ENCODE data around the gene IGLL5. TPM values are rescaled to one million over a fixed set of nuclear protein-coding genes. Genes with fewer than 3 reads are reported as not detected.

Gene IGLL5
- total RNA-seq, 1 donor from 2014 or later = 1.2 TPM

DNA sequence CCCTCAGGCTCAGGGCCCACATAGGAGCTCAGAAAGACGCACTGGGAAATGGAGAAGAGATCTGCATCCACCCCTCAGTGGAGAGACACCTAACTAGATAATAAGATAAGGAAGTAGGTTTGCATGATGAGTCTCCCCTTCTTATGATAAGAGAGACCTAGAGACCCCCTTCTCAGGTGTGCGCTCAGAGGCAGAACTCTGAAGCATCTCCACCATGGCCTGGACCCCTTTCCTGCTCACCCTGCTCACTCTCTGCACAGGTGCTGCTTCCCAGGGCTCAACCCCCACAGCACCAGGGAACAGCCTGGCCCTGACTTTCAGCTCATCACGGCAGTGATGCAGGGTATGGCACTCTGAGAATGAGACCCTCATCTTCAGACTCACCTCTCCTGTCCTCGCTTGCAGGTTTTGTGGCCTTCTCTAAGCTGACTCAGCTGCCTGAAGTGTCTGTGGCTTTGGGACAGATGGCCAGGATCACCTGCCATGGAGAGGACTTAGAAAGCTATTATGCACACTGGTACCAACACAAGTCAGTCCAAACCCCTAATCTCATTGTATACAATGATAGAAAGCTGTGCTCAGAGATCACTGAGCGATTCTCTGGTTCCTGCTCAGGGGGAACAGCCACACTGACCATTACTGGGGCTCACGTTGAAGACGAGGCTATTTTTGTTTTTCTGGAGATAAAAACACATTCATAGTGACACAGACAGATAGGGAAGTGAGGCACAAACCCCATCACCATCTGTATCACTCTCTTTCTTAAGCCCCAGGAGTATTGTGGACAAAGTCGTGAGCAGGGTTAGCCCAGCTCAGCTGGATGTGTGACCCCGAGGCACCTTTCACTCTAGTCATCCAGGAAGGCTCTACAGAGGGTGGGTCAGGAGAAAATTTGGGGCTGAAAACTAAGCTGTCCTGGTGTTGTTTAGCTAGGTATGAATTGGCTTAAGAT is 29.7 kb upstream of the IGLL5 start:
- no peak for ATAC-seq
- peak; percentile 16 for DNase-seq (ENCODE audit: low spot score)

DNA sequence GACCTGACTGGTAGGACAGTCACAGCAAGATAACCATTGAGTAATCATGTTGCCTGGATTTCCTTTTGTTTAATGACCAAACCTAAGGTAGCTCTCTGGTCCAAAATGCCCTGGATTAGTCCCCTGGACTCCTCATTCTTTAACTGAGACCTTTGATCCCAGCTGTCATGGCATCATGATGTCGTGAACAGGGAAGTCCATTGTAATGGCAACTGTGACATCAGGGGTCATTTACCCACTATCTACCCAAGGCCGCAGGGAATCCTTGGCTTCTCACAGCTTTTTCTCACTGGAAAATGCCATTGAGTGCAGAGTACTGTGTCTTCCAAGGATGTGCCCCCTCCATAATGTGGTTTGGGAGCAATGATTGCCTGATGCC is 29.1 kb upstream of the IGLL5 start:
- ATAC-seq (no peak), DNase-seq (ENCODE audit: low spot score) (peak; percentile 19)

DNA sequence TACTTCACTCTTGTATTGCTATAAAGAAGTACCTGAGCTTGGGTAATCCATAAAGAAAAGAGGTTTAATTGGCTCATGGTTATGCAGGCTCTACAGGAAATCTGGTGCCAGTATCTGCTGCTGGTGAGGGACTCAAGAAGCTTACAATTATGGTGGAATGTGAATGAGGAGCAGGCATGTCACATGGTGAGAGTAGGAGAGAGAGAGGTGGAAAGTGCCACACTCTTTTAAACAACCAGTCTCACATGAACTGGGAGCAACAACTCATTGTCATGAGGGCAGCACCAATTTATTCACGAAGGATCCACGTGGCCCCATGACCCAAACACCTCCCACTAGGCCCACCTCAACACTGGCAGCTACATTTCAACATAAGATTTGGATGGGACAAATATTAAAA is 24.6 kb upstream of the IGLL5 start:
- no peak for ATAC-seq
- DNase-seq (ENCODE audit: low spot score) = no peak

DNA sequence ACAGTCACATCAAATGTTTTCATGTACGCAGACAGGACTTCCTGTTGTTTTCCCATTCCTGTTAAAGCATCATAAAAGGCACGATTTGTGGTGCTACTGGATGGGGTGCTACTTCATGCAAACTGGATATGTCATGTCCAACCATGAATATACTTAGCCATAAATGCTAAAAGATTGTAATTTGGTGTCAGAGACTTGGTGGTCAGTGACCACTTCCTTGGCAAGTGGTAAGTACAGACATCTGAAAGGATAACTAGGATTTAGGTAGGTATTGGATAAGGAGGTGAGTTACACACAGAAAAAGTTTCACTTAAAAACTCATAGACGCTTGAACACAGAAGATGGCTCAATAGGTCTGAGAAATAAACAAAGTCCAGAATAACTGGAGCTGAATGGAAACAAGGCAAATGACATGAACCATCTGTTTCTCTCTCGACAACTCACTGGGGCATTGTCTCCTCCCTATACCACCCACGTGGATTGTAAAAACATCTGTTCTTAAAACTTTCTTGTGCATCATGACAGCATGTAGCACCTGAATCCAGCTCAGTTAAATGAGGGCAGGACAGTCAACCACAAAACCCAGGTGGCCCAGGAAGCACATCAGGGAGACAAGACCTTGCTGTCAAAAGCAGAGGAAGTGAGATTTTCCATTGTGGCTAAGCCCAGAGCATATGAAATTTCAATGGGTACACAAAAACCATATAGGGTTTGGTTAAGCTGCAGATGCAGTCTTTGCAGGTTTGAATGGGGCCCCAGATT is 22.1 kb upstream of the IGLL5 start:
- no peak for DNase-seq (ENCODE audit: low spot score)
- no peak for ATAC-seq

DNA sequence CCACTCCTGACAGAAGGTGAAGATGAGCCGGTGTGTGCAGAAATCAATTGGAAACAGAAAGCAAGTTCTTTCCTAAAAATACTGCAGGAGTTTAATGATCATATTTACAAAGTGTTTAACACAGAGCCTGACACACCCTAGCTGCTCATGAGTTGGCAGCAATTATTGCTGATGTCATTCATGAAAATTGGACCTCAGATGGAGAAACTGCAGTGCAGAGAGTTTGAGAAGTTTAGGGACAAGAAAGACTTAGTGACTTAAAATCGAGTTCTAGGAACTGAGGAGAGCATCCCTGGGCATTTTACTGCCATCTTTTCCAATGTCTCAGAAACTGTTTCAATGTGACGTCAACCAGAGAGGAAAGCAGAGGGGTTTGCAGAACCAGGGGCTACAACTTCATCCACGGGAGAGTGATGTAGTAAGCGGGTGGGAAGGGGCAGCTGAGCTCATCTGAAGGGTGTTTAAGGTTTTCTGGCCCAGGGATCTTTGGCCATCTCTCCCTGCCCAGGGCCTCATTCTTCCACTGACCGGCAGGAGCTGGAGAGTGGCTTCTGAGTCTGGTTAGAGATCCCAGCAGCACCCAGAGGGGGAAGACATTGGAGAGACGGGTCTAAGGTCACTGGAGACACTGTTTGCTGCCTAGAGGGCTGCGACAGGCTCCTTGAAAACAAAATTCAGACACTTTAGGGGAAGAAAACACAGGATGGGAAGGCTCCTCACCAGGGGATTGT is 21.1 kb upstream of the IGLL5 start:
- DNase-seq (ENCODE audit: low spot score) (no peak), ATAC-seq (no peak)

DNA sequence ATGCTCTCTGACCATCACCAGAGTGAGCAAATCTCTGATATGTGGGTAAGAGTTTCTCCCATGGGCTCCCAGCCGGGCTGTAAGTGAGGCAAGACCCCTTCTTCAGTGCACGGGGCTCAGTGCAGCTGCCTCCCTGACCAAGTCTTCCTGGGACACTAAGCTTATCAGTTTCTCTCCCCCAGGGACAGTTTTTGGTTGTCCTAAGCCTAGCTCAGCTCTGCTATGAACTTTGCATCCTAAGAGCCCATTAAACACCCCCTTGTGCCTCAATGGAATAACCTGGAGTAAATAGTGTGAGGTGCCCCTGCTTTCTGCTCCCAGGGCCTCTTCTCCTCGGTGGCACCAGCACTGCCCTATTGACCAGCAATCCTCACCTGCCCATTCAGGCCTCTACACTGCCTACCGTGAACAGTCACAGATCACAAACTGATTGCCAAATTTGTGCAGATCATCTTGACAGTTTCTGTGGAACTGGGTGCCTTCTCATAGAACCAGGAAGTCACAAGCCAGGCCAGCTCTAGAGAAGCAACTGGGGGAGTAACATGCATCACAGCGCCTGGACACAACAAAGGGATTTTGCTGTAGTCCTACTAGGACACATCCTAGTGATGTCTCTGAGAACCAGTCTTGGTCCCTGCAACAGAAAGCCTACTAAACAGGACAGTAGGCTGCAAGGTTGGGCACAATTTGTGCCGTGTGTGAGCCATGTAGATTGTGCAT is 19.5 kb upstream of the IGLL5 start:
- DNase-seq (ENCODE audit: low spot score) (no peak), ATAC-seq (no peak)

DNA sequence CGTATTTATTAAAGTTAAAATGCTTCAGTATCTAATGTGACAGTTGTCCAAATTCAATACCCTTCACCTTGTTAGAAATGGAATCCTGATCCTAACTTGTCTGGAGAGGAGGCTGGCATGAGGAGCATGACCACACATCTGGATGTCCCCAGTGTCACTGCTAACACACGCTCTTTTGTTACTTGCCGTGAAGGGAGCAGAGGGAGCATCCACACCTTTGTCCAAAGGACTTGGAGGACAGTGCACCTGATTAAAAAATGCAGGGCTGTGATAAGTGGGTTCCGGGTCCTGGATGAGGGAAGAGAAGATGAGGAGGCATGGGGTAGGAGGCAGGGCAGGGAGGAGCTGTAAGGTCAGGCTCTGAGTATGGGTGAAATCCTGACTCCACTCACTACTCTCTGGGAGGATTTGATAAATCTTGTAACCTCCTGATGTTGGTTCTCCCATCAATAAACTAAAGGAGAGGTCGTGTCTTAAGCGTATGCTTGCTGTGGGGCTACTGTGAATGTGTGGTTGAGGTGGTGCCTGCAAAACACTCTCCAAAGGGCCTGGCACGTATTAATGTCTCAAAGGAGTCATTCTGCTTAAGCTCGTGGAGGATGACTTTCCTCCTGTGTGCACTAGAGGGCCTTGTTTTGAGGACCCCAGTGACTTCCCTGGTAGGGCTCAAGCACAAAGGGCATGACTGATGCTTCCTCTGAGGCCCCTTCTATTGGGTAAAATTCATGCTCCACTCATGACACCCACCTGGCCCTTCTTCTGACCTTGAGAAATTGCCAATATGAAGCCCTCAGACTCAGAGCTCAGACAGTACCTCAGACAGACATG is 16.8 kb upstream of the IGLL5 start:
- DNase-seq (ENCODE audit: low spot score) (no peak), ATAC-seq (no peak)

DNA sequence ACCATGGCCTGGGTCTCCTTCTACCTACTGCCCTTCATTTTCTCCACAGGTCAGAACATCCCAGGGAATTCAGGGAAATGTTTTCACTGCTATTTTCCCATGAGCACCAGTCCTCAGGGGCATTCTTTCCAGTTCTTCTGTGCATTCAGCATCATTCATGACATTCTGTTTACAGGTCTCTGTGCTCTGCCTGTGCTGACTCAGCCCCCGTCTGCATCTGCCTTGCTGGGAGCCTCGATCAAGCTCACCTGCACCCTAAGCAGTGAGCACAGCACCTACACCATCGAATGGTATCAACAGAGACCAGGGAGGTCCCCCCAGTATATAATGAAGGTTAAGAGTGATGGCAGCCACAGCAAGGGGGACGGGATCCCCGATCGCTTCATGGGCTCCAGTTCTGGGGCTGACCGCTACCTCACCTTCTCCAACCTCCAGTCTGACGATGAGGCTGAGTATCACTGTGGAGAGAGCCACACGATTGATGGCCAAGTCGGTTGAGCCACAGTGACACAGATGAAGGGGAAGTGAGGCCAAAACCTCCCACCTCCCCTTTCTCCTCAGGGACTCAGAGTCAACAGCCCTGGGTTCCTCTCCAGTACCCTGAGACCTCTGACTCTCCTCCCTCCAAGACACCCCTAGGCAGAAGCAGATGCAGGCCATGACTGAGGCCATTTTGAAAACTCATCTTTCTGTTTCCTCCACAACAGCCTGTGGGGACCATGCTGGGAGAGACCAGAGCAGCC is 15.9 kb upstream of the IGLL5 start:
- ATAC-seq = no peak
- DNase-seq (ENCODE audit: low spot score) = peak; percentile 24

DNA sequence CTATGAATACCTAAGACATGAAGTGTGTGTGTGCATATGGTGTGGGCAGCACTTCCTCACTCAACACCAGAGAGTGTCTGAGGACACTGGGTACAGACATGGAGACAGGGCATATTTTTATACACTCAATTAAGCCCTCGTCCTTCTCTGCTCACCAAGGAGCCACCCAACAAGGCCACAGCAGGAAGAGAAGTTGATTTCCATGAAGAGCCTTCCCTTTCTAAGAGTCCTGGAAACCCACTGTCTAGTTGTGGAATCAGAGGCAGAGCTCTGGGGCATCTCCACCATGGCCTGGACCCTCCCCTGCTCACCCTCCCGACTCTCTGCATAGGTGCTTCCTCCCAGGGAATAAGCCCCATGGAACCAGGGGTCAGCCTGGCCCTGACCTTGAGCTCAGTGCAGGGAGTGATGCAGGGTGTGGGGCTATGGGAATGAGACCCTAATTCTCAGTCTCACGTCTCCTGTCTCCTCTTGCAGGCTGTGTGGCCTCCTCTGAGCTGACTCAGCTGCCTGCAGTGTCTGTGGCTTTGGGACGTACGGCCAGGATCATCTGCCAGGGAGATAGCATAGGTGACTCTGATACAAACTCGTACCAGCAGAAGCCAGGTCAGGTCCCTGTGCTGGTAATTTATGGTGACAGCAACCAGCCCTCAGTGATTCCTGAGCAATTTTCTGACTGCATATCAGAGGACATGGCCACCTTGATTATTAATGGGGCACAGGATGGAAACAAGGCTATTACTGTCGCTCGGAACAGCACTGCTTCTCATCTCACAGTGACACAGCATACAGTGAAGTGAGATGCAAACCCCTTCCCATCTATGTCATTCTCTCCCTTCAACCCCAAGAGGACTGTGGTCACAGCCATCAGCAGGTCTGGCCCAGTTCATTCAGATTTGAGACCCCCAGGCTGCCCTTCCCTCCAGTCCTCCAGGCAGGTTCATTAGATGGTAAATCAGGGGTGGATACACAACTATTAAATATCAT is 14.6 kb upstream of the IGLL5 start:
- ATAC-seq = no peak
- DNase-seq (ENCODE audit: low spot score) = peak; percentile 23

DNA sequence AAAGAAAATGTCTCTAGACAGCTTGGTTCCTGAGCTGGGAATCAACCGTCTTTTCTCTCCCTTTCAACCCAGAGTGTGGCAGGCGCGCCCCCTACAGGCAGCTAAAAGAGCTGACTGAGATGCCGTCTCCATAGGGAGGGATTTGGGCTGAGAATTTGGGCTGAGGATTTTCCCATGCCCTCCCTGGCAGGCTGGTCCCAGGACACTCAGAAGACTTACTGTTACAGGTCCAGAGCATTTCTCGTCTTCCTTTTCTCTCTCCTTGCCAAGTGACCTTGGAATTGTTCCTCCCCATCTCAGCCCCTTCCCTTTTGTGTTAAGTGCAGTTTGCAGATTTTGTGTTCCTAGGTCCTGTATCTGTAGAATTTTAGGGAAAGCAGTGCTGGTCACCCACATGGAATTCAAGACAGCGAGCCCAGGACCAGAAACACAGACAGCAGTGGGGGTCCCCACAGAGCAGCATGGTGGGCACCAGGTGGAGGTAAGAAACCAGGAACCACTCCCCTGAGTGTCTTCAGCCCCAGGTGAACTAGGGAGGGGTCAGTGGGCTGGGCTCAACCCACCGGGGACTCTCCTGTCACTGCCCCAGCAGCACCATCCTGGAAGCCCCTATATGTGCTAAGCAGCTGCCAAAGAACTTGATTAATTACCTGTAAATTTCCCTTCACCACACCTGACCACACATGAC is 9.9 kb upstream of the IGLL5 start:
- ATAC-seq (peak; percentile 95), DNase-seq (ENCODE audit: low spot score) (peak; percentile 72)

DNA sequence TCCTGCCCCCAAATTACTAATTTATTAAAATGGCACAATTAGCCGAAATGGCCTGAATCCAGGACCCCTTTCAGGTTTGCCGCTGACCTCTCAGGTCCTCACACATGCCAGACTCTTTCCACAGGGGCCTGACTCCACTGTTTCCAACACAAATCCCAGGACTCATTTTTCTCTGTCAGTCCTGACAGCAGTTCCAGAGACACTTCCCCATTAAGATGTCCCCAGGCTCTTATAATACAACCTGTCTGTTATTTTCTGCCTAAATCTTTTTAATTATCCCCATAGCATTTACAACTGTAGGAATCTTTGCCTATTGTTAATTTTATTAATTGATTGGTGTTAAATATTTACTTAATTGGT is 9.4 kb upstream of the IGLL5 start:
- no peak for ATAC-seq
- no peak for DNase-seq (ENCODE audit: low spot score)

DNA sequence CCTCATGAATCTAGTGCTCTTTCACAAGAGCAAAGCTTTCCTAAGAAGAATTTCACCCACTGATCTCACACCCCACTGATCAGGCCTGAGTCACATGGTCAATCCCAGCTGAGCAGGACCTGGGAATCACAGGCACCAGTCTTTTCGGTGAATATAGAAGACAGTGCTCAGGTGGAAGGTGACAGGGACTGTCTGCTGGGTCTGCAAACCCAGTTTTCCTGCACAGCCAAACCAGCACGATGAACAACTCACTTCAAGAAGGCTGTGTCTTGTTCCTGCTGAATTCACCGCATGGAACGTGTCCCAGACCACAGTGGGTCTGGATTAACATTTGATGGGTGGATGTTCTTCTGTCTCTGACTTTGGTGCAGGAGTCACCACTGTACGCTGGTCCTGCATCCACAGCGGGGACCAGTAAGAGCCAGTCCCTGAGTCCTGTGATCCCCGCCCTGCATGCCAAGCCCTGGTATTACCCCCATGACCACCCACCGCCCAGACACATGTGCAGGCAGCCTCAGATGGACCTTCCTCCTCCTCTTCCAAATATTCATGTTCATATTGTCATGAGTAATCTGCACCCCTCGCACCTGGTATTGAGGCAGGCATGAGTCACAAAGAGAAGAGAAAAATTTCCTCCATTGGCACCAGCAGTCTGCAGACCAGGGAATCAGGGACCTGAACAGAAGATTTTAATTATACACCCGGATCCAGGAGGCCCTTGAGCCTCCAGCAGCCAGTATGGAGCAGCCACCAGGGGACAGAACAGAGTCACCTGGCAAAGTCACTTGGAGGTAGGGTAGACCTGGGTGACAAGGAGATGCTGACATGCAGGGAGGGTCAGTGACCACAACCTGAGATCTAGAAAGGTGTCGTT is 8.6 kb upstream of the IGLL5 start:
- no peak for ATAC-seq
- DNase-seq (ENCODE audit: low spot score) = peak; percentile 37

DNA sequence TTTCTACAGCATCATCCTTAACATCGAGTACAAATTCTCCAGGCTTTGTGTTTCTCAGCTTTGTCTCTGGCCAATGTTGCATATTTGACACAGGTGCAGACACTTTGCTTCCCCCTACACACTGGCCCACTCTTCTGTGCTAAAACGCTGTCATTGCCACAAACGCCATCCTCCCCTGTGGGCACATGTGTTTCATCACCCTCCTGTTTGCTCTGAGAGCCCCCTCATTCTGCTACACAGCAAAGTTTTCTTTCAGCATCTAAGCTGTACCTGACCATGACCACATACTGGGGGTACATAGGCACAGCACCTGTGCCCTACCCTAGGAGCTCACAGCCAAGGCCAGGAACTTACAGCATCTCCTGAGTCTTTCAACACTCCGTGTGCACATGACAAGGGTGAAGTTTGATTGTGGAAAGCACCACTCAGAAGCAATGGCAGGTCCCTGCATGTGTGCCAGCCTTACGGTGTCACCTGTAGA is 7.9 kb upstream of the IGLL5 start:
- ATAC-seq (no peak), DNase-seq (ENCODE audit: low spot score) (peak; percentile 15)

DNA sequence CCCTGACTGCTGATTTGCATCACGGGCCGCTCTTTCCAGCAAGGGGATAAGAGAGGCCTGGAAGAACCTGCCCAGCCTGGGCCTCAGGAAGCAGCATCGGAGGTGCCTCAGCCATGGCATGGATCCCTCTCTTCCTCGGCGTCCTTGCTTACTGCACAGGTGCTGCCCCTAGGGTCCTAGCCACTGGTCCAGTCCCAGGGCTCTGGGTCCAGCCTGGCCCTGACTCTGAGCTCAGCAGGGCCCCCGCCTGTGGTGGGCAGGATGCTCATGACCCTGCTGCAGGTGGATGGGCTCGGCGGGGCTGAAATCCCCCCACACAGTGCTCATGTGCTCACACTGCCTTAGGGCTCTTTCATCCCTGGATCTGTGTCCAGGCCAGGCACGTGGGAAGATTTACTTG is 7.0 kb upstream of the IGLL5 start:
- ATAC-seq = no peak

DNA sequence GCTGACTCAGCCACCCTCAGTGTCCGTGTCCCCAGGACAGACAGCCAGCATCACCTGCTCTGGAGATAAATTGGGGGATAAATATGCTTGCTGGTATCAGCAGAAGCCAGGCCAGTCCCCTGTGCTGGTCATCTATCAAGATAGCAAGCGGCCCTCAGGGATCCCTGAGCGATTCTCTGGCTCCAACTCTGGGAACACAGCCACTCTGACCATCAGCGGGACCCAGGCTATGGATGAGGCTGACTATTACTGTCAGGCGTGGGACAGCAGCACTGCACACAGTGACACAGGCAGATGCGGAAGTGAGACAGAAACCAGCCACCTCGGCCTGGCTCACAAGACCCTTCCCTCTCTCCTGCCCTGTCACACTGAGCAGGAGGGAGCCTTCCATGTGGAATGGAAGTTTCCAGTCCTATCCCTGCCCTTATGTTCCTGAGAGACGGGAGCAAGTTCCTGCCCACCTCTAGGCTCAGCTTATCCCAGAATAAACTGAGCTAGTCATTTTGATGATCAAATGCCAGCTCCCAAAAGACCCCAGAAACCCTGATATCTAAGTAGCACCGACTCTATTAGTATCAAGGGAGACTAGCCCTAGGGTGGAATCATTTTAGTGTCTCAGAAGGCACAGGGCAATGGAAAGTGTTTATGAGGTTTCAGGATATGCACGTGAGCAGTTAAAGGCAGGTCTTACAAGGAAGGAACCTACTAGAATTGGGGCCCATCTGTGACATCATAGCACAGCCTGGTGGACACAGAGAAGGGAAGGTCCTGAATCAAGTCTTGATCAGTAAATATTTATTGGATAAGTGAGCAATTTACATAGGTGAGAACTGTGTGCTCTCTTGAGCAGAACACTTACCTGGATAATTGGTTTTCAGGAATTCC is 6.3 kb upstream of the IGLL5 start:
- DNase-seq (ENCODE audit: low spot score) = peak; percentile 30
- ATAC-seq = no peak

More for the DNA sequence above, 7.0 kb upstream of the IGLL5 start:
- DNase-seq (ENCODE audit: low spot score) = peak; percentile 33
